KOPT-K1 (cell line): ENCODE data around the gene PCDHGC4.

Experiments used
- H3K27ac ChIP-seq: fragments of 200-600 bp; sonication (generic); 2 replicates; pipeline ENCODE4 v1.5.1; 2016; ENCODE audit warnings: antibody characterized with exemption, mild to moderate bottlenecking, low read depth, low read length; ENCODE audit not compliant: poor library complexity, severe bottlenecking
- H3K36me3 ChIP-seq: fragments of 200-600 bp; sonication (generic); 2 replicates; pipeline ENCODE4 v1.5.1; 2017; ENCODE audit warnings: antibody characterized with exemption, mild to moderate bottlenecking, low read length, moderate library complexity; ENCODE audit not compliant: insufficient read depth
- H3K9me3 ChIP-seq: fragments of 200-600 bp; sonication (generic); 2 replicates; pipeline ENCODE4 v1.5.1; 2017; ENCODE audit warnings: antibody characterized with exemption, low read length, mild to moderate bottlenecking; ENCODE audit not compliant: insufficient read depth, poor library complexity, severe bottlenecking

PCDHGC4 gene

GRCh38 chr5:141501761-141502160, 16.9 kb downstream of the PCDHGC4 start:
- no peaks in the 10 kb centered on the region for H3K36me3 ChIP-seq
- H3K27ac ChIP-seq, result no peak overlapping the region
- no peaks in the 10 kb centered on the region for H3K9me3 ChIP-seq

DNA sequence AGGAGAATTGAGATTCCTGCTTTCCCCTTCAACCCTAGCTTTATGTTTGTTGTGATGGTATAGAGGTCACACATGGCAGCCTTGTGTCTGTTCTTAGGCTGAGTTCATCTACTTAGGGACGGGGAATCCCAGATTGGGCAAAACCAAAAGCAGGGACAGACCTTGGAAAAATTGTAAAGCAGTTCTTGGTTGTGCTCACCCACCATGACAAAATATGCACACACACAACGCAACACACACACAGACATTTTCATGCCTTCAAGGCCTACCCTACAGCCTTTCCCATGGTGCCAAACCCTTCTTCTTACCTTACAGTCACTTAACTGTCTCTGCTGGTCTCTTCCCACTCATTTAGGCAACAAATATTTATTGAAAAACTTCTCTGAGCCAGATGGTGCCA, 18.9 kb downstream of the PCDHGC4 start:
- no peaks in the 10 kb centered on the region for H3K9me3 ChIP-seq
- H3K36me3 ChIP-seq, result no peaks in the 10 kb centered on the region
- no peak overlapping the region for H3K27ac ChIP-seq

- H3K27ac ChIP-seq, result no peak overlapping the region
- no peaks in the 10 kb centered on the region for H3K9me3 ChIP-seq
- no peaks in the 10 kb centered on the region for H3K36me3 ChIP-seq
Observed at GRCh38 chr5:141504216-141504615, 19.4 kb downstream of the PCDHGC4 start.

DNA sequence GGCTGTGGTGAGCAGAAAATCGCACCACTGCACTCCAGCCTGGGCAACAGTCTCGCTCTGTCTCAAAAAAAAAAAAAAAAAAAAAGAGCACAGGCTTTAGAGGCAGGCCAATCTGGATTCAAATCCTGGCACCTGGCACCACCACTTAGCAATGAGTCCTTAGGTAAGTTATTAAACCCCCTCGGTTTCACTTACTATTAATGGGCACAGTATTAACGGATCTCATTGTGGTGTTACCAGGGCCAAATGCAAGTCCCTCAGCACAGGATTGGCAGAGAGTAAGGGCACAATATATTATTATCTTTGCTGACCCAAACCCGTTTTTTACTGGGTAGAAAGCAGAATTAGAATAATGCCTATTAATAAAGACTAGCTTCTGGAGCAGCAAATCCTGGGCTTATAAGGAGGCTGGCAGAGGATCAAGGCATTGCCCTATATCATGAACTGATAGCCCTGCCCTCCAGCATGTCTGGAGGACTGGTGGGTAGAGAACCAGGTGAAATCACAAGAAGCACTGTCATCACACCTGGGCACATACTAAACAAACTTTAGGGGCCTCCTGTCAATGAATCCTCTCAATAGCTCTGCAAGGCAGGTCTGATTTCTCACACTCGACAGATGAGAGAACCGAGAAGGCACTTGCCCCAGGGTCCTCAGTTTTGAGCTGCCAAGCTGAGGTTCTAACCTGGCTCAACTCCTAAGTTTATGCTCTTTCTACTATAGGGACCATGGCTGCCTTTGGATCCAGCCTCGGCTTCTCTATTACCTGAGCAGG, 21.7 kb downstream of the PCDHGC4 start:
- Histone ChIP-seq H3K9me3 (no peaks in the 10 kb centered on the region), H3K27ac (no peak overlapping the region), H3K36me3 (no peaks in the 10 kb centered on the region)

DNA sequence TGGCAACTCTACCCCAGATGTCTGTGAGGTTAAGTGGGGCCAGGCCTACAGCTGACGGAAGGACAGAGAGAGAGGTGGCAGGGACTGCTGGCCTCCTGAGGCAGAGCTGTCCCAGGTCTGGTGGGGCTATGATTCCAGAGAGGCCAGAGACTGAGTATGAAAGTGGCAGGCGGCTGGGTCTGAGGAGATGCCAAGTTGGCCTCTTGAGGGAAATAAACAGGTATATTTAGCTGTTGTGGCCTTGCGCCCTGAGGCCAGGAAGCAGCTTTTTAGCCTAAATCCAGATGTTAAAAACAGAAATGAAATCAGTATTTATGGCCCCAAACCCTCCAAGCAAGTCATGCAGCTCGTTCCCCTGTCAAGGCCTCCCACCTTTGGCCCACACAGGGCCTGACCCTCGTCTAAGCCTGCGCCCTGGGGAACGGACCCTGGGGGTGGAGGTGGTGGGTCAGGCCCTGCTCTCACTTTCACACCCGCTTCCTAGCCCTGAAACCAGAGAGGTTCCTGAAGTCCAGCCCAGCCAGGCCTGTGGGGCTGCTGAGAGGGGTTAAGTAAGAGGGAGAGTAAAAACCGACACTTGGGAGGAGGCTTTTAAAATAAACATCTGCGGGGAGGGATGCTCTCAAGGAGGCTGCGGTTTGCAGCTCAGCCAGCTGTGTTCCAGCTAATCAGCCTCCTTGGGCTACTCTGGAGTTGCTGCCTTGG, 22.7 kb downstream of the PCDHGC4 start:
- H3K9me3 ChIP-seq, result no peaks in the 10 kb centered on the region
- no peak overlapping the region for H3K27ac ChIP-seq
- no peaks in the 10 kb centered on the region for H3K36me3 ChIP-seq

GRCh38 chr5:141508440-141508797, 23.6 kb downstream of the PCDHGC4 start:
- Histone ChIP-seq H3K36me3 (peaks cover 7% of the 10 kb centered on the region; the same call in 1 of the 2 replicates), H3K9me3 (no peaks in the 10 kb centered on the region), H3K27ac (no peak overlapping the region)

- H3K27ac ChIP-seq, result no peak overlapping the region
- H3K9me3 ChIP-seq, result no peaks in the 10 kb centered on the region
- H3K36me3 ChIP-seq, result peaks cover 12% of the 10 kb centered on the region; the same call in 1 of the 2 replicates
Observed at GRCh38 chr5:141508798-141509611, 24.2 kb downstream of the PCDHGC4 start.

DNA sequence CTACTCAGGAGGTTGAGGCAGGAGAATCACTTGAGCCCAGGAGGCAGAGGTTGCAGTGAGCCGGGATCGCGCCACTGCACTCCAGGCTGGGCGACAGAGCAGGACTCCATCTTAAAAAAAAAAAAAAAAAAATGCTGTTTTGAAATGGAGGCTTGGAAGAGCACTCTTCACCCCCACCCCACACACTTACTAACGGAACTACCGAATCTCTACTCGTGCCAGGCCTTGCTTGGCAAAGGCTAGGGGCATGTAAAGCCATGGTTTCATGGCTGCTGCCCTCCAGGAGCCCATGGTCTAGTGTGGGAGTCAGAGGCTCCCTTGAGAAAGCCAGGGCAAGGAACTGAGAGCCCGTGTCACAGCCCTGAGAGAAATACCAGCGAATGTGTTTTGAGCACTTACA, 25.3 kb downstream of the PCDHGC4 start:
- Histone ChIP-seq H3K36me3 (peaks cover 24% of the 10 kb centered on the region), H3K27ac (no peak overlapping the region), H3K9me3 (no peaks in the 10 kb centered on the region)

- no peaks in the 10 kb centered on the region for H3K9me3 ChIP-seq
- H3K27ac ChIP-seq, result no peak overlapping the region
- H3K36me3 ChIP-seq, result peaks cover 33% of the 10 kb centered on the region
Observed at GRCh38 chr5:141510850-141511601, 26.2 kb downstream of the PCDHGC4 start.

DNA sequence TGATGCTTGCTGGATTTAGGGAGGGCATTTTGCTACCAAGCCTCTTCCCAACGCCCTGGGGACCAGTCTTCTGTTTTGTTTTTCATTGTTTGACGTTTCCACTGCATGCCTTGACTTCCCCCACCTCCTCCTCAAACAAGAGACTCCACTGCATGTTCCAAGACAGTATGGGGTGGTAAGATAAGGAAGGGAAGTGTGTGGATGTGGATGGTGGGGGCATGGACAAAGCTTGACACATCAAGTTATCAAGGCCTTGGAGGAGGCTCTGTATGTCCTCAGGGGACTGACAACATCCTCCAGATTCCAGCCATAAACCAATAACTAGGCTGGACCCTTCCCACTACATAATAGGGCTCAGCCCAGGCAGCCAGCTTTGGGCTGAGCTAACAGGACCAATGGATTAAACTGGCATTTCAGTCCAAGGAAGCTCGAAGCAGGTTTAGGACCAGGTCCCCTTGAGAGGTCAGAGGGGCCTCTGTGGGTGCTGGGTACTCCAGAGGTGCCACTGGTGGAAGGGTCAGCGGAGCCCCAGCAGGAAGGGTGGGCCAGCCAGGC, 27.0 kb downstream of the PCDHGC4 start:
- no peaks in the 10 kb centered on the region for H3K9me3 ChIP-seq
- no peak overlapping the region for H3K27ac ChIP-seq
- peaks cover 41% of the 10 kb centered on the region for H3K36me3 ChIP-seq

GRCh38 chr5:141512390-141512910, 27.6 kb downstream of the PCDHGC4 start:
- Histone ChIP-seq H3K9me3 (no peaks in the 10 kb centered on the region), H3K36me3 (peaks cover 47% of the 10 kb centered on the region), H3K27ac (no peak overlapping the region)

DNA sequence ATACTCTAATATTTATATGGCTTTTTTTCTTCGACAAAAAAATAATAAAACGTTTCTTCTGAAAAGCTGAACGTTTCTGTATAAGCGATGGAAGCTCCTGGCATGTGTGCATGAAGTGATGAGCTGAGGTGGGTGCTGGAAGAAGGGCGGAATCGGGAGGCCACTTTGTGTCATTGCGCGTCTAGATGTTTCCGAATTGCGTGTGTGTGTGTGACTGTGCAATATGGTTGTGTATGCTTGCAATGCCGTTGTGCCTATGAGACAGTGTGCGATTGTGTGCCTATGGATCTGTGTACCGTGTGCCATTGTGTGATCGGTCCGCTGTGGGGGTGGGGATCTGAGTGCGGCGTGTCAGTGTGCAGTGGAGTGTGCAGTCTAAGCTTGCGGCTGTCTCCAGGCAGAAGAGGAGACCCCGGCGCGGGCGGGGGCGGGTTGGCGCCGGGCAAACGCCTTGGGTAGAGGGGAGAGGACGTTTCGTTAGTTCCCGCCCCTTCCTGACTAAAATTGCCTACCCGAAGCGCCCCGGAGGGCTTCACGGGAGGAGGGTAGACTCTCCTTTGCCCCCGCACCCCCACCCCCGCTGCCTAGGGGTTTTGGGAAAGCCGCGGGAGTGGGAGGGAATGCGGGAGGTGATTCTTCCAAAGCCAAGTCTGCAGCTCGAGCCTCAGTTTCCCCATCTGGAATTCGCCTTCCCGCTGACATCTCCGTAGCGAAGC, 28.2 kb downstream of the PCDHGC4 start:
- Histone ChIP-seq H3K36me3 (peaks cover 53% of the 10 kb centered on the region), H3K27ac (no peak overlapping the region), H3K9me3 (no peaks in the 10 kb centered on the region)

GRCh38 chr5:141513627-141514329, 28.9 kb downstream of the PCDHGC4 start:
- H3K9me3 ChIP-seq, result no peaks in the 10 kb centered on the region
- peaks cover 60% of the 10 kb centered on the region for H3K36me3 ChIP-seq
- no peak overlapping the region for H3K27ac ChIP-seq
